Tibial artery (tissue), 4 donors: Measurements from ENCODE around the gene MTHFD2L.
"Not testable (repeated sequence)": the region's sequence is repeated elsewhere in the genome, so short reads cannot be mapped to it uniquely, and the experiment has no call there.

ENCODE experiments used
- DNase-seq, 2 donors: peaks; one replicate each; pipeline ENCODE4 v3.0.0-alpha.2; 2019
- H3K27ac ChIP-seq, 2 donors: fragments of 200-600 bp; sonication (generic) in 1 of 2; 1 replicate in 1 of 2; 2 replicates in 1 of 2; pipeline ENCODE4 v1.5.1; 2018 to 2019; ENCODE audit warnings: mild to moderate bottlenecking in 1 of 2
- H3K27me3 ChIP-seq, 2 donors: fragments of 200-600 bp; sonication (generic) in 1 of 2; one replicate each; pipeline versions ENCODE4 v1.5.1 to v1.6.0; 2016 to 2019
- H3K36me3 ChIP-seq, 3 donors: fragments of 200-600 bp; sonication (generic) in 2 of 3; one replicate each; pipeline ENCODE4 v1.5.1; 2016 to 2019; ENCODE audit warnings: mild to moderate bottlenecking in 2 of 3
- H3K4me1 ChIP-seq, 4 donors: fragments of 200-600 bp; sonication (generic) in 2 of 4; 1 replicate in 3 of 4; 2 replicates in 1 of 4; pipeline ENCODE4 v1.5.1; 2016 to 2019
- H3K4me3 ChIP-seq, 2 donors: fragments of 200-600 bp; sonication (generic) in 1 of 2; 1 replicate in 1 of 2; 2 replicates in 1 of 2; pipeline ENCODE4 v1.5.1; 2018 to 2019; ENCODE audit warnings: mild to moderate bottlenecking in 2 of 2
- H3K9me3 ChIP-seq, 3 donors: fragments of 200-600 bp; sonication (generic) in 1 of 3; one replicate each; pipeline ENCODE4 v1.5.1; 2016 to 2019
- intact Hi-C: fragments of 100-400 bp; cut with DNase I; formaldehyde crosslinking; loops from one replicate; pipeline ENCODE4 v1.15.0; 2023; ENCODE audit warnings: low total_unique reads
- TF ChIP-seq, protein P1 (sequence below), 2 experiments: fragments of 200-600 bp in 1 of 2; fragments of 450-650 bp in 1 of 2; IDR thresholded peaks; one replicate each; pipeline ENCODE4 v1.5.1; 2017 to 2019; ENCODE audit warnings: antibody characterized with exemption in 2 of 2, mild to moderate bottlenecking in 1 of 2, moderate library complexity in 1 of 2

Gene MTHFD2L

DNA sequence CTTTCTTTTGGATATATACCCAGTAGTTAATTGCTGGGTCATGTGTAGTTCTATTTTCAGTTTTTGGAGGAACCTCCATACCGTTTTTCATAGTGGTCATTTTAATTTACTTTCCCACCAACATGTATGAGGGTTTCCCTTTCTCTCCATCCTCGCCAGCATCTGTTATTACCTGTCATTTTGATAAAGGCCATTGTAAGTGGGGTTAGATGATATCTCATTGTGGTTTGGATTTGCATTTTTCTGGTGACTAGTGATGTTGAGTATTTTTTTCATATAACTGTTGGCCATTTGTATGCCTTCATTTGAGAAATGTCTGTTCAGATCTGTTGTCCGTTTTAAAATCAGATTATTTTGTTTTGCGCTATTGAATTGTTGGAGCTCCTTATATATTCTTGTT, 30.2 kb upstream of the MTHFD2L start:
- no peaks in the 10 kb centered on the region for H3K9me3 ChIP-seq
- no peaks in the 10 kb centered on the region for H3K36me3 ChIP-seq
- TF ChIP-seq, protein P1, sequence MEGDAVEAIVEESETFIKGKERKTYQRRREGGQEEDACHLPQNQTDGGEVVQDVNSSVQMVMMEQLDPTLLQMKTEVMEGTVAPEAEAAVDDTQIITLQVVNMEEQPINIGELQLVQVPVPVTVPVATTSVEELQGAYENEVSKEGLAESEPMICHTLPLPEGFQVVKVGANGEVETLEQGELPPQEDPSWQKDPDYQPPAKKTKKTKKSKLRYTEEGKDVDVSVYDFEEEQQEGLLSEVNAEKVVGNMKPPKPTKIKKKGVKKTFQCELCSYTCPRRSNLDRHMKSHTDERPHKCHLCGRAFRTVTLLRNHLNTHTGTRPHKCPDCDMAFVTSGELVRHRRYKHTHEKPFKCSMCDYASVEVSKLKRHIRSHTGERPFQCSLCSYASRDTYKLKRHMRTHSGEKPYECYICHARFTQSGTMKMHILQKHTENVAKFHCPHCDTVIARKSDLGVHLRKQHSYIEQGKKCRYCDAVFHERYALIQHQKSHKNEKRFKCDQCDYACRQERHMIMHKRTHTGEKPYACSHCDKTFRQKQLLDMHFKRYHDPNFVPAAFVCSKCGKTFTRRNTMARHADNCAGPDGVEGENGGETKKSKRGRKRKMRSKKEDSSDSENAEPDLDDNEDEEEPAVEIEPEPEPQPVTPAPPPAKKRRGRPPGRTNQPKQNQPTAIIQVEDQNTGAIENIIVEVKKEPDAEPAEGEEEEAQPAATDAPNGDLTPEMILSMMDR (IDR thresholded peaks at IDR 0.05): no peak
- intact Hi-C loops: no loop called here
- no peaks in the 10 kb centered on the region for H3K27me3 ChIP-seq
- H3K27ac ChIP-seq: no peak overlapping the region
- H3K4me3 ChIP-seq: no peak overlapping the region
- no peak for DNase-seq
- peaks cover 0 to 12% (median 8%) of the 10 kb centered on the region in 4 donors for H3K4me1 ChIP-seq

DNA sequence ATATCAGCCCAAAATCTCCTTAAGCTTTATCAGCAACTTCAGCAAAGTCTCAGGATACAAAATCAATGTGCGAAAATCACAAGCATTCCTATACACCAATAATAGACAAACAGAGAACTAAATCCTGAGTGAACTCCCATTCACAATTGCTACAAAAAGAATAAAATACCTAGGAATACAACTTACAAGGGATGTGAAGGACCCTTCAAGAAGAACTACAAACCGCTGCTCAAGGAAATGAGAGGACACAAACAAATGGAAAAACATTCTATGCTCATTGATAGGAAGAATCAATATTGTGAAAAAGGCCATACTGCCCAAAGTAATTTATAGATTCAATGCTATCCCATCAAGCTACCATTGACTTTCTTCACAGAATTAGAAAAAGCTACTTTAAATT, 27.1 kb upstream of the MTHFD2L start:
- H3K27ac ChIP-seq, H3K4me3 ChIP-seq, H3K9me3 ChIP-seq, H3K27me3 ChIP-seq, H3K36me3 ChIP-seq, DNase-seq: not testable (repeated sequence)
- peaks cover 0 to 11% (median 5%) of the 10 kb centered on the region in 4 donors for H3K4me1 ChIP-seq
- intact Hi-C loops: loop anchor here (5.0 to 10.0 kb wide), 2 partner anchors 406 to 469 kb away; no protein-coding TSS in a partner anchor

DNA sequence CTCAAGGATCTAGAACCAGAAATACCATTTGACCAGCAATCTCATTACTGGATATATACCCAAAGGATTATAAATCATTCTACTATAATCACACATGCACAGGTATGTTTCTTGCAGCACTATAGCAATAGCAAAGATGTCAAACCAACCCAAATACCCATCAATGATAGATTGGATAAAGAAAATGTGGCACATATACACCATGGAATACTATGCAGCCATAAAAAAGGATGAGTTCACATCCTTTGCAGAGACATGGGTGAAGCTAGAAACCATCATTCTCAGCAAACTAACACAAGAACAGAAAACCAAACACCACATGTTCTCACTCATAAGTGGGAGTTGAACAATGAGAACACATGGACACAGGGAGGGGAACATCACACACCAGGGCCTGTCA, 25.7 kb upstream of the MTHFD2L start:
- not testable (repeated sequence) for H3K27me3 ChIP-seq, H3K4me3 ChIP-seq, H3K36me3 ChIP-seq, H3K27ac ChIP-seq, DNase-seq, H3K9me3 ChIP-seq
- peaks cover 0 to 11% (median 5%) of the 10 kb centered on the region in 4 donors for H3K4me1 ChIP-seq
- intact Hi-C loops: loop anchor here (5.0 to 10.0 kb wide), 2 partner anchors 407 to 470 kb away; no protein-coding TSS in a partner anchor

DNA sequence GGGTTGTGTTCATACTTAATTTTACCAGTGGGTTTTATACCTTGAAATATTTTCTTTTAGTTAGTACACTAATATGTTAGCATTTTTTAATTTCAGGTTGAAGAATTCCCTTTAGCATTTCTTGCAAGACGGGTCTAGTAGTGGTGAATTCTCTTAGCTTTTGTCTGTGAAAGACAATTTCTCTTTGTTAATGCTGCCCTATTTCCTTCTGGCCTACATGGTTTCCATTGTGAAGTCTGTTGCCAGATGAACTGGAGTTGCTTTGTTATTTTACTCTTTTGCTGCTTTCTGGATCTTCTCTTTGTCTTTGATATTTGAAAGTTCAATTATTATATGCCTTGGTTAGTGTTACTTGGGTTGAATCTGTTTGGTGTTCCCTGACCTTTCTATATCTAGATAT, 25.0 kb upstream of the MTHFD2L start:
- intact Hi-C loops: loop anchor here (5.0 to 10.0 kb wide), 2 partner anchors 408 to 471 kb away; no protein-coding TSS in a partner anchor
- H3K9me3 ChIP-seq: no peaks in the 10 kb centered on the region

DNA sequence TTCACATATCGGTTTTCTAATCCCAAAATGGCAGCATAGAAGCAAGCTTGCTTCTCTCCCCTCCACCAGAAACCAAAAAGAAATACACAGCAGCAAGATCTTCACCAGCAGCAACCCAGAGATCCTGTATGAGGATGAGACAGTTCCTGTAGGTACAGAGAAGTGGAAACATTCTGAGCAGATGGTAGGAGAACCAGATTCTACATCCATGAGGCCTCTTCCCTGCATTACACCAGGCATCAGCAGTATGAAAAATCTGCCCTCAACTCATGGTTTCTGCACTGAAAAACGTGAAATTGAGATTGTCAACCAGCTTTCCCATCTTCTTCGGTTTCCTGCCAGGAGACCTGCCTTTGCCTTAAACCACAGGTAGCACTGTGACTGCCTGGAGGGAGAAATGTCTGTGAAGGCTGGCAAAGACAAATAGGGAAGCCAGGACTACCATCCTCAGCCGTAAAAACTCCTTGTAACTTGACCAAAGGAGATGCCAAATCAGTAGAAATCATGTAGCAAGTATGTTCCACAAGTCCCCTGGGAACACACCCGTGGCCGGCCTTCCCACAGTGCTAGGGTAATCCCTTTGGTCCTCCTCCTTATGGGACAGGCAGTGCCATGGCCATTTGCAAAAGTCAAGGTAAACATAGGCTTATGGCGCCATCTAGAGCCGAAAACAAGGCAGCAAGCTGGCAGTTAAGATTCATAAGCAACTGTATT, 24.0 kb upstream of the MTHFD2L start:
- no peak overlapping the region for H3K27ac ChIP-seq
- TF ChIP-seq, protein P1 (IDR thresholded peaks at IDR 0.05): peak; percentile 77 to 81
- no peaks in the 10 kb centered on the region for H3K27me3 ChIP-seq
- peaks cover 0 to 11% (median 5%) of the 10 kb centered on the region in 4 donors for H3K4me1 ChIP-seq
- no peaks in the 10 kb centered on the region for H3K9me3 ChIP-seq
- H3K36me3 ChIP-seq: no peaks in the 10 kb centered on the region
- intact Hi-C loops: loop anchor here (5.0 to 10.0 kb wide), 2 partner anchors 409 to 472 kb away; no protein-coding TSS in a partner anchor
- peak; percentile 84 to 89 for DNase-seq
- no peak overlapping the region for H3K4me3 ChIP-seq

More for the DNA sequence above, 25.0 kb upstream of the MTHFD2L start:
- H3K4me3 ChIP-seq: no peak overlapping the region
- H3K27me3 ChIP-seq: no peaks in the 10 kb centered on the region
- H3K4me1 ChIP-seq: peaks cover 0 to 11% (median 5%) of the 10 kb centered on the region in 4 donors
- DNase-seq: no peak
- TF ChIP-seq, protein P1 (IDR thresholded peaks at IDR 0.05): no peak
- no peaks in the 10 kb centered on the region for H3K36me3 ChIP-seq
- no peak overlapping the region for H3K27ac ChIP-seq

DNA sequence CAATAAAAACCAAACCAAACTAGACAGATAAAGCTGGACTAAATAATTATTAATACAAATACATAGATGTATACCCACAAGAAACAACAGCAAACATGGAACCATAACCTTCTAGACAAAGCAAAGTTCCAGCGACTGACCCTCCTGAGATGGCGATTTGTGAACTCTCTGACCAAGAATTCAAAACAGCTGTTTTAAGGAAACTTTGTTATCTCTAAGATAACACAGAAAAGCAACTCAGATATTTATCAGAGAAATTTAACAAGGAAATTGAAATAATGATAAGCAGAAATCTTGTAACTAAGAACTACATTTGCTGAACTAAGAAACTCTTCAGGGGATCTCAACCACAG, 23.4 kb upstream of the MTHFD2L start:
- Histone ChIP-seq H3K4me1 (peaks cover 0 to 11% (median 5%) of the 10 kb centered on the region in 4 donors), H3K4me3 (no peak overlapping the region), H3K9me3 (no peaks in the 10 kb centered on the region), H3K27ac (no peak overlapping the region), H3K27me3 (no peaks in the 10 kb centered on the region), H3K36me3 (no peaks in the 10 kb centered on the region)
- no peak for DNase-seq
- intact Hi-C loops: loop anchor here (5.0 to 10.0 kb wide), 2 partner anchors 410 to 472 kb away; no protein-coding TSS in a partner anchor
- TF ChIP-seq, protein P1 (IDR thresholded peaks at IDR 0.05): no peak
